GM18519 (cell line): ENCODE results near the gene FHL3.

Experiments used
- ATAC-seq: cut with Tn5 transposase; IDR thresholded peaks from one replicate; pipeline ENCODE4 v1.9.1; 2021; ENCODE audit warnings: mild to moderate bottlenecking, moderate library complexity; ENCODE audit not compliant: unreplicated experiment, low FRiP score

The FHL3 gene

DNA sequence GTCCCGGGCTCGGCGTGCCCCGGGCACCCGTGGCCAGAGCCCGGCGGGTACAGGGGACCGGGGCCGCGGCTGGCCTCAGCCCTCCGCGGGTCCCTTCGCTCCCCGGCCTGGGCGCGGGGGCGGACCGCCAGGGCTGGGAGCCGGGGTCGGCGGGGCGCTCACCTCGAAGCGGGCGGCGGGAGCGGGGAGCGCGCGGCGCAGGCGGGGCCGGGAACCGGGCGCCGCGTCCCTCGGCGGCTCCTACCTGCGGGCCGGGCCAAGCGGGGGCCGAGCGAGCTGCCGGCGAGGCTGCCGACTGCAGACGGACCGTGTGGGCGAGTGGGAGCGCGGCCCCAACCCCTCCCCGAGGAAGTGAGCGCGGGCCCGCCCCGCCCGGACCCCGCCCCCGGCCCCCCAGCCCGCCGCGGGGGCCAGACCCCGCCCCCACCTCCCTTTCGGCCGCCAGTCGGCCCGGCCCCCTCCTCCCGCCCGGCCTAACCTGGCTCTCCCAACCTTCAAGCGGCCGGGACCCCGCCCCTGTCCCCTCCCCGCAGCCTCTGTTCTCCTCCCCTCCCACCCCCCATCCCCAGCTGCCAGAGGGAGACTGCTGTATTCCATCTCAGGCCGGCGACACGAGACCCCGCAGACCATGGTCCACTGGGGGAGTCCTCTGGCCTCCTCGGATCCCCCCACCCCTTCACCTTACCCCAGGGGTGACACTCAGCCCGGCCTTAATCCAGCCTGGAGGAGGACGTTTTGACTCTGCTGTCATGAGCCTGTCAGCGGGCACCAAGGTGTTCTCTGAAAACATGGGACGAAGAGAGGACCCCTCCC, at the start of gene FHL3:
TSS of gene FHL3 (minus strand) at position 320 of the 813 bp plus-strand sequence. CDS start 6,102 bp downstream, outside the sequence.
- no peak for ATAC-seq

DNA sequence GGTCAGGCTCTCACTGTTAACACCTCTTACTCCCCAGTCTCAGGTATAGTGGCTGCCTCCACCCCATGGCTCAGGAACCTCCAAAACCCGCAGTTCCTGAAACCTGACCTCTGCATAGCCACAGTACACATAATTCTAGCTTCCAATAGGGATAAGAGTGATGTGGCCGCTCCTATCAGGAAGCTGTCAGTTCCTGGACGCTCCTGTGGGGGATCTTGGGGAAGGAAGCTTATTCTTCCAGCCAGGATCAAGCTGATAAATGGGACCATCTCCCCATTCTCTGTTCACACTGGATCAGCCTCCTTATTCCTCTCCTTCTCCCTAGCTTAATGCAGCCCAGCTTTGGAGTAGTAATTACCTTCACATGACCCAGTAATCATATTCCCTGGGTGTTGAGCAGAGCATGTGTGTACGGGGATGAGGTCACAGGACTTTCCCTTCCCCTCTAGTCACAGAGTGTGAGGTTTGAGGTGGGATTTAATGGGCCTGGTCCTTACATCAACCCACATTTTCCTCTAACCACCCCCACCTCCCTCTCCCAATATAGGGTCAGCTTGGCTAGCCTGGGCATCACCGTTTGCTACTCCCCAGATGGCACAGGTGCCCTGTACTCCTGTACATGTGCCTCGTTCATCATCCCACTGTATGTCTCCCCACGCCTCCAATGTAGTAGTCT, 48.2 kb upstream of the FHL3 start:
- no peak for ATAC-seq

DNA sequence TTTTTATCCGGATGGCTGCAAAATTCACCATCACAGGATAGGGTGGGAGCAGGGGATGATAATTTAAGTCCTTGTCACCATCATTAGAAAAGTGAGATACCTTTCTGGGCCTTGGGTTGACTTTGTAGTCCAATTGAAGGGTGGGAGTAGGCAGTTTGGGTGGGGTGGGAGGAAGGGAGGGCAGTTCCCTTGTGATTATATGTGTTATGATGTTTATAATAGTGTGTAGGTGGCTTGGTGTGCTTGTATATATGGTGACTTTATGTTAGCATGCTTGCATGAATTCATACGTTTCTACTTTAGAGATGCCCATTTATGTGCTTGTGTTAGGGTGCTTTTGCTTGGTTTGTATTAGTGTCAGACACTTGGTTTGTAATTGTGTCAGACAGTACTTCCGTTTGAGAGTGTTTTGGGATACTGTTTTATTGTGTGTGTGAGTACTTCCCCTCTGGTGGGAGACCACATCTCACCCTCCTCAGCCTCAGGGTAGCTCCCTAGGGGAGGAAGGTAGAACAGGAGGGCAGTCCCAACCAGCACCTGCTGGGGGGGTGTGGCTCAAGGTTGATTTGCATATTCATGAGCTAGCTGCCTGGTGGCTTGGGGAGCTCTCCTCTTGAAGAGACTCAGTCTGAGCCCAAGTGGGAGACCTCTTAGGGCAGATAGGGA, 47.6 kb upstream of the FHL3 start:
- ATAC-seq: no peak

- no peak for ATAC-seq
Observed at GRCh38 chr1:38051079-38051543, 45.8 kb upstream of the FHL3 start.

GRCh38 chr1:38050397-38051078, 45.2 kb upstream of the FHL3 start:
- no peak for ATAC-seq

- ATAC-seq: no peak
Observed at GRCh38 chr1:38047603-38048141, 42.4 kb upstream of the FHL3 start.

DNA sequence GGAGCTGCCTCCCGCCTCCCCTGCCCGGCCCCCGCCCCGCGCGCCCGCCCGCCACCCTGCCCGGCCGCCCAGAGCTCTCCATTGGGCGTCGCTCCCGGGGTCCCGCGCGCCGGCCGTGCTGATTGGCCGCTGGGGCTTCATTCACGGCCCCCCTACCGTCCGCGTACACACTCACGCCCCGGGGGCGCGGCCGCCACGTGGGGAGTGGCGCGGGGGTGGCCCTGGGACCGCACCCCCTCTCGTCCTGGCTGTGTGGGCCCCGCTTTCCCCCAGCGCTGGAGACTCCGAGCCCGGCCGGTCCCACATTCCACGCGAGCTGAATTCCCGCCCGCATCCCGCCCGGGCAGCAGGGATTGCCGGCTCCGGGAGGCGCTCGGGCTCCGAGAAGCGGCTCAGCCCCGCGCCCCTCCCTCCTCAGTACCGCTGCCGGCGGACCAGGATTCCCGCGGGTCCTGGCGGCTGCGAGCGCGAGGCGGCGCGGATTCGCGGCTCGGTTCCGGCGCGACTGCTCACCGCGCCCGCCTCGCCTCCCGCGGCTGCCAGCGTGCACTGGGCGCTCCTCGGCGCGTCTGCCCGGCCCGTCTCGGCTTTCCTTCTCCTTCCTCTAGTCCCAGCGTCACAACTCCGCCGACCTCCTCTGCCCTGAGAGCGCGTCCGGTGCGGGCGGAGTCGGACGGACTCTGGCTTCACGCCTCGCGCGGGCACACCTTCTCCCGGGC, 41.7 kb upstream of the FHL3 start:
- no peak for ATAC-seq

- no peak for ATAC-seq
Observed at GRCh38 chr1:38046333-38046883, 41.1 kb upstream of the FHL3 start, which contains the start of gene POU3F1. Gene POU3F1 (minus strand): TSS chr1:38046793. CDS start chr1:38046743, 50 bp downstream.

GRCh38 chr1:38045401-38046332, 40.4 kb upstream of the FHL3 start:
- ATAC-seq: no peak

DNA sequence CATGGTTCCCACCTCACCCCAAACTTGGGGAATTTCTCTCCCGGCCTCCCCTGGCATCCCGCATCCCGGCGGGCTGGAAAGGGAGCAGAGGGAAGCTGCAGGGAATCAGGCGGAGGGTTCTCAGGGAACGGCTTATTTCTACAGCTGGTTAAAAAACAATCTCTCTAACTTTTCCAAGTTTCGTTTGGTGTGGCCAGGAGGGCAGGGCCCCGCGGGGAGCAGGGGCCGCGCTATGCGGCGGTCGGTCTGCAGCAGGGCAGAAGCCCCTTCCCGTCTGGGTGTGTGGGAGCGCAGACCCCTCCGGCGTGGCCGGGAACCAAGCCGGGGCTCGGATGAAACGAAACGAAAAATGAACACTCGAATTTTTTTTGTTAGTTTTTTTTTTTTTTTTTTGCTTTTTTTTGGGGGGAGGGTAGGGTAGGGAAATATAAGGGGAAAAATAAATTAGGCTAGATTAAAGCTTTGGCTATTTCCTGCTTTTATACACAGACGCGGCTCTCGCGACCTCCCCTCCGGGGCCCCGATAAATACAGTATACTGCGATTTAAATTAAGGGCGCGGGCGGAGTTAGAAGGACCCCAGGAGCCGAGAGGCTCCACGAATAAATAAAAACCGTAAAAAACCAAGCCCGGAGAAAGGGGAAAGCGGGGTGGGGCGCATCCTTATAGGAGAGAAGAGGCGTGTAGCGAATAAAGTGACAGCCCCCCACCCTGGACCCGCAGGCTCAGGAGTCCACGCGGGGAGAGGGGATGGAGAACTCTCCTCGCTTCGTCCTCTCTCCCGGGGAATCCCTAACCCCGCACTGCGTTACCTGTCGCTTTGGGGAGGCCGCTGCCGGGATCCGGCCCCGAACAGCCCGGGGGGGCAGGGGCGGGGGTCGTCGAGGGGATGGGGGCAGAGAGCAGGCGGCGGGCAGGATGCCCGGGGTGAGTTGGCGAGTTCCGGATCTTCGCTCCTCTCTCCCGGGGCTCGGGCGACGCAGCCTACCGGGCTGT, 39.2 kb upstream of the FHL3 start:
- no peak for ATAC-seq

DNA sequence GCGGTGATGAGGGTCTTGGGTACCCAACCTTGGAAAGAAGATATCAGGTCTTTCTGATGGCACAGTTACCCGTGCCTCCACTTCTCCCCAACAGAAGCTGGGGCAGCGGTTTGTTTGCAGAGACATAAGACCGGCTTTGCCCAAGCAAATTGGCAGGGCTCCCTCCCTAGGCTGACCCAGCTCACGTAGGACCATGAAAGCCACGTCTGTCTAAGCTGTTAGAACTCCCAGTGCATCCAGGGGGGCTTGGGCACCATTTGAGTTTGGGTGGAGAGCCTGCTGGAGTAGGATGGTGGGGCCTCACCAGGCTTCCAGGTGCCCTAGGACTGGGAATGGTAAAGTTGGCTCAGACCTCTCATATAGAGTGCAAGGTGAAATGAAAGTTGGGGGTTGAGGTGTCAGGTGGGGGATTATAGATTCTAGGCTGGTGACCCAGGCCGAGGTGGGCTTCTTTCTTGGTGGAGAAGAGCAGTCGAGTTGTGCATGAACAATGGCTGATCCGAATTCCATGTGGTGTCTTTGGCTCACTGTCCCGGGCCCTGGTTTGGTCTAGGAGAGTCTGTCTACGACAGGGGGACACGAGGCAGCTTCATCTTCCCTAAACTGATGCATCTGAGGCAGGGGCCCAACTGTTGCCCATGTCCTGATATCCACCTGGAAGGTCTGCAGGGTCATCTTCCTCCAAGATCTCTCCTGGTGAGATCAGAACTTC, 37.9 kb upstream of the FHL3 start:
- ATAC-seq: no peak

GRCh38 chr1:38041936-38042834, 36.9 kb upstream of the FHL3 start:
- ATAC-seq: no peak

- no peak for ATAC-seq
Observed at GRCh38 chr1:38039331-38040088, 34.2 kb upstream of the FHL3 start.

- no peak for ATAC-seq
Observed at GRCh38 chr1:38038861-38039260, 33.5 kb upstream of the FHL3 start.
